Neuronal stem cell (in vitro differentiated cells): ENCODE data around the gene ANGPT4.

ENCODE experiments used
- DNase-seq: peaks from one replicate; pipeline ENCODE4 v3.0.0-alpha.2; 2013; ENCODE audit warnings: low spot score
- H2AFZ ChIP-seq: one replicate; pipeline ENCODE4 v1.6.1; 2013; ENCODE audit warnings: mild to moderate bottlenecking, low read length, inconsistent platforms
- H2AK5ac ChIP-seq: 2 replicates; pipeline ENCODE4 v1.6.1; 2013; ENCODE audit warnings: low read depth, mild to moderate bottlenecking, inconsistent platforms, low read length, moderate library complexity, mixed read lengths
- H2BK120ac ChIP-seq: 2 replicates; pipeline ENCODE4 v1.6.1; 2013; ENCODE audit warnings: low read depth, mild to moderate bottlenecking, inconsistent platforms, low read length, moderate library complexity, mixed read lengths
- H2BK12ac ChIP-seq: one replicate; pipeline ENCODE4 v1.6.1; 2013; ENCODE audit warnings: low read length, inconsistent platforms
- H2BK15ac ChIP-seq: 2 replicates; pipeline ENCODE4 v1.6.1; 2013; ENCODE audit warnings: mild to moderate bottlenecking, low read length, inconsistent platforms, mixed read lengths
- H2BK5ac ChIP-seq: one replicate; pipeline ENCODE4 v1.6.1; 2013; ENCODE audit warnings: inconsistent platforms, mild to moderate bottlenecking, low read length, moderate library complexity
- H3K14ac ChIP-seq: one replicate; pipeline ENCODE4 v1.6.1; 2013; ENCODE audit warnings: low read length, inconsistent platforms
- H3K18ac ChIP-seq: 2 replicates; pipeline ENCODE4 v1.6.1; 2013; ENCODE audit warnings: low read length, inconsistent platforms
- H3K23ac ChIP-seq: 2 replicates; pipeline ENCODE4 v1.6.1; 2013; ENCODE audit warnings: low read depth, mild to moderate bottlenecking, mixed read lengths, low read length, inconsistent platforms; ENCODE audit not compliant: poor library complexity
- H3K27ac ChIP-seq: replicated peaks from 3 replicates; pipeline ENCODE4 v1.5.1; 2013; ENCODE audit warnings: low read length, inconsistent platforms
- H3K27me3 ChIP-seq, 3 experiments: 2 replicates each; pipeline ENCODE4 v1.6.1; 2013; ENCODE audit warnings: low read length in 3 of 3, mild to moderate bottlenecking in 2 of 3, inconsistent platforms in 1 of 3, low read depth in 1 of 3, mixed read lengths in 1 of 3, moderate library complexity in 1 of 3; ENCODE audit not compliant: control insufficient read depth in 3 of 3, insufficient read depth in 3 of 3
- H3K36me3 ChIP-seq, 2 donors: replicated peaks in 1 of 2; 2 replicates each; pipeline ENCODE4 v1.6.1; 2013; ENCODE audit warnings: low read length in 2 of 2; ENCODE audit not compliant: control insufficient read depth in 2 of 2, insufficient read depth in 2 of 2
- H3K4ac ChIP-seq: 2 replicates; pipeline ENCODE4 v1.6.1; 2013; ENCODE audit warnings: inconsistent platforms, mild to moderate bottlenecking, low read length, moderate library complexity
- H3K4me1 ChIP-seq, 2 donors: 1 replicate in 1 of 2; 2 replicates in 1 of 2; pipeline ENCODE4 v1.6.1; 2013; ENCODE audit warnings: low read length in 2 of 2, low read depth in 1 of 2; ENCODE audit not compliant: control insufficient read depth in 2 of 2, insufficient read depth in 1 of 2
- H3K4me2 ChIP-seq: one replicate; pipeline ENCODE4 v1.6.1; 2013; ENCODE audit warnings: mild to moderate bottlenecking, low read length, inconsistent platforms; ENCODE audit not compliant: insufficient read depth, poor library complexity, severe bottlenecking
- H3K4me3 ChIP-seq, 2 donors: 2 replicates each; pipeline ENCODE4 v1.5.1; 2013; ENCODE audit warnings: low read length in 2 of 2, mild to moderate bottlenecking in 2 of 2, inconsistent platforms in 1 of 2, moderate library complexity in 1 of 2
- H3K79me1 ChIP-seq: one replicate; pipeline ENCODE4 v1.6.1; 2013; ENCODE audit warnings: low read depth, mild to moderate bottlenecking, inconsistent platforms, low read length, moderate library complexity
- H3K9ac ChIP-seq: one replicate; pipeline ENCODE4 v1.6.1; 2013; ENCODE audit warnings: mild to moderate bottlenecking, low read depth, low read length, inconsistent platforms; ENCODE audit not compliant: poor library complexity
- H3K9me3 ChIP-seq, 2 donors: replicated peaks in 1 of 2; 2 replicates each; pipeline versions ENCODE3 to v1.6.1; 2013; ENCODE audit warnings: low read length in 2 of 2, mild to moderate bottlenecking in 2 of 2, inconsistent platforms in 1 of 2, low read depth in 1 of 2, mixed read lengths in 1 of 2, moderate library complexity in 1 of 2; ENCODE audit not compliant: control insufficient read depth in 2 of 2, insufficient read depth in 1 of 2
- H4K8ac ChIP-seq: one replicate; pipeline ENCODE4 v1.6.1; 2013; ENCODE audit warnings: low read depth, mild to moderate bottlenecking, inconsistent platforms, low read length, moderate library complexity
- H4K91ac ChIP-seq: one replicate; pipeline ENCODE4 v1.6.1; 2013; ENCODE audit warnings: low read length, low read depth, mild to moderate bottlenecking, inconsistent platforms; ENCODE audit not compliant: poor library complexity
- WGBS, 2 donors: extraction: QIAGEN DNeasy Blood & Tissue Kit; methylation state at CpG; one replicate each; pipeline ENCODE4 v1.1.7; 2013; ENCODE audit warnings: missing lambda C conversion rate in 2 of 2, mixed read lengths in 1 of 2; ENCODE audit not compliant: insufficient read length in 2 of 2, insufficient replicate concordance in 1 of 2; ENCODE audit errors: extremely low coverage in 2 of 2; 5-methylcytosine and 5-hydroxymethylcytosine counted together

Gene ANGPT4

DNA sequence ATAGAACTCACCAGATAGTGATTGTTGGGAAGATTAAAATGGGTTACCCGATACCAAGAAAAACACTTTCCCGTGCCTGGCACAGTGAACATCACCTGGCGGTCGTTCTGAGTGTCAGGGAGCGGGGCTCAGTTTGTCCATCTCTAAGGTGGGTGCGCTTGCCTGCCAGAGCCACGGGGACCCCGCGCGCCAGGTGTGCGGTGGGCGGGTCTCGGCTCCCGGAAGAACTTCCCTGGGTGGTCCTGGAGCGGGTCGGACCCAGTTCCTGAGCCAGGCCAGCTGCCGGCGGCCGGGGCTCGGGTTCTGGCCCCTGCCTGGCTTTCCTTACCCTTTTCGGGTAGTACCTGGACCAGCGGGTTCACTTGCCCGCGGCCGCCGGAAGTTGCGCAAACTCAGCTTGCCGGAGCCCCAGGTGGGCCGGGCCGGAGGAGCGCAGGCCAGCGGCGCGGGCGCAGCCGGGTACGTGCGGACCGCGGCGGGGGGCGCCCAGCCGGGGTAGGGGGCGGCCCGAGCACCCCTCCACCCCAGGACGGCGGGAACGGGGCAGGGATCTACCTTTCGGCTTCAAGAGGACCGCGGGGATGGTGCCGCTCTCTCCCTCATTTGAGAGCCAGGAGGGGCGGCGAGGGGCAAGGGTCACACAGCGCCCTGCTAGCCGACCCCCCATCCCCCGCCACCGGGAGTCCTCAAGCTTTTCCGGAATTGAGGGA is 75.1 kb downstream of the ANGPT4 start:
- H3K4ac ChIP-seq, result no peak overlapping the region
- peak overlapping the region; percentile 88 for H3K4me2 ChIP-seq
- peak overlapping the region; percentile 78 for H3K9ac ChIP-seq
- H3K27me3 ChIP-seq, result peaks cover 7 to 56% (median 16%) of the 10 kb centered on the region in 3 experiments
- no peak overlapping the region for H2BK15ac ChIP-seq
- peaks cover 0 to 2% of the 10 kb centered on the region in 2 donors for H3K9me3 ChIP-seq
- no peak overlapping the region for H4K8ac ChIP-seq
- peaks cover 0 to 2% of the 10 kb centered on the region in 2 donors for H3K36me3 ChIP-seq
- peaks cover 7 to 14% of the 10 kb centered on the region in 2 donors for H3K4me1 ChIP-seq
- no peak overlapping the region for H4K91ac ChIP-seq
- no peak for DNase-seq
- H3K18ac ChIP-seq, result peak overlapping the region; percentile 88
- no peak overlapping the region for H2BK12ac ChIP-seq
- no peak overlapping the region for H3K27ac ChIP-seq
- H3K23ac ChIP-seq, result no peak overlapping the region
- no peak overlapping the region for H2AK5ac ChIP-seq
- H3K79me1 ChIP-seq, result no peaks in the 10 kb centered on the region
- WGBS, 2 donors, result no CpG with 5 or more reads among the region's 59 CpGs
- H2BK120ac ChIP-seq, result no peak overlapping the region
- H2AFZ ChIP-seq, result no peak overlapping the region
- H2BK5ac ChIP-seq, result no peak overlapping the region
- H3K4me3 ChIP-seq, result peak overlapping the region in 1 of 2 donors; percentile 78
- H3K14ac ChIP-seq, result no peak overlapping the region

DNA sequence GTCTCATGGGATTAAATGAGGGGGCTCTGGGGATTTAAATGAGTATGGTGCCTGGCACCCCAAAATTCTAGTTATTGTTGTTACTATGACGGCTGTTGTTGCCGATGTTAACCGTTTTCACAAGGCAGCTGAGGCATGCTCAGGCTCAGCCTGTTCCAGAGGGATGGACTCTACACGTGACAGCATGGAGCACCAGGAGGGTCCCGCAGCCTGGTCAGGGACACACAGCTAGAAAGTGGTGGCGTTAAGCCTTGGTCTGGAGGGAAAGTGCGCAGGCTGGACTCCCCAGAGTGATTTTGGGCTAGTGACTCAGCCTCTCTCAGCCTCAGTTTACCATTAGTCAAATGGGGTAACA is 75.7 kb downstream of the ANGPT4 start:
- H4K8ac ChIP-seq, result peak overlapping the region; percentile 92
- H4K91ac ChIP-seq, result no peak overlapping the region
- no peak overlapping the region for H3K4me3 ChIP-seq
- H3K9me3 ChIP-seq, result peaks cover 0 to 2% of the 10 kb centered on the region in 2 donors
- H3K27ac ChIP-seq, result no peak overlapping the region
- no peak overlapping the region for H3K4me2 ChIP-seq
- H3K14ac ChIP-seq, result no peak overlapping the region
- WGBS, 2 donors, result no CpG with 5 or more reads among the region's 7 CpGs
- H2AFZ ChIP-seq, result no peak overlapping the region
- H2BK15ac ChIP-seq, result no peak overlapping the region
- H3K18ac ChIP-seq, result no peak overlapping the region
- peaks cover 2% of the 10 kb centered on the region for H3K79me1 ChIP-seq
- H3K9ac ChIP-seq, result no peak overlapping the region
- H3K36me3 ChIP-seq, result peaks cover 0 to 2% of the 10 kb centered on the region in 2 donors
- no peak overlapping the region for H2BK5ac ChIP-seq
- no peak overlapping the region for H2AK5ac ChIP-seq
- no peak overlapping the region for H3K4ac ChIP-seq
- no peak overlapping the region for H3K23ac ChIP-seq
- no peak overlapping the region for H2BK12ac ChIP-seq
- H3K27me3 ChIP-seq, result peaks cover 7 to 51% (median 16%) of the 10 kb centered on the region in 3 experiments
- DNase-seq, result no peak
- H2BK120ac ChIP-seq, result no peak overlapping the region
- H3K4me1 ChIP-seq, result peaks cover 7 to 12% of the 10 kb centered on the region in 2 donors

DNA sequence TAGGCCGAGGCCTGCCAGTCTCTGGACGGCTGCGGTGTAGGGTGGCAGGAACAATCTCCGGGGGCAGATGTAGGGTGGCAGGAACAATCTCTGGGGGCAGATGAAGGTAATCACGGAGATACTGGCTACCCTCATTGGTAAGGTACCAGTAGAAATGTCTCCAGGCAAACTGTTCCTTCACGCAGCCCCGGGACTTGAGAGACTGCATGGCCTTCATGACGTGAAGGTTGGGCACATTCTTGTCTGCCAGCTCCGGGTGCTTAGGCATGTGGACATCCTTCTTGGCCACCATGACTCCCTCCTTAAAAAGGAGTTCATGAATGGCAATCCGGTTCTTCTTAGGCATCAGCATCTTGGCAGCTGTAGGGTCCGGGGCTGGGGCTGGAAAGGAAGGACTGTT is 76.5 kb downstream of the ANGPT4 start:
- H3K79me1 ChIP-seq, result peaks cover 4% of the 10 kb centered on the region
- H2BK15ac ChIP-seq, result no peak overlapping the region
- H2BK12ac ChIP-seq, result no peak overlapping the region
- H3K36me3 ChIP-seq, result peaks cover 0 to 2% of the 10 kb centered on the region in 2 donors
- H3K9me3 ChIP-seq, result peaks cover 0 to 2% of the 10 kb centered on the region in 2 donors
- H3K18ac ChIP-seq, result no peak overlapping the region
- no peak overlapping the region for H3K4me2 ChIP-seq
- H2BK120ac ChIP-seq, result no peak overlapping the region
- H3K27me3 ChIP-seq, result peaks cover 7 to 43% (median 16%) of the 10 kb centered on the region in 3 experiments
- H2AFZ ChIP-seq, result no peak overlapping the region
- H3K9ac ChIP-seq, result no peak overlapping the region
- H3K27ac ChIP-seq, result no peak overlapping the region
- H3K14ac ChIP-seq, result no peak overlapping the region
- no peak overlapping the region for H4K8ac ChIP-seq
- DNase-seq, result no peak
- H3K23ac ChIP-seq, result no peak overlapping the region
- no CpG with 5 or more reads among the region's 11 CpGs for WGBS, 2 donors
- no peak overlapping the region for H4K91ac ChIP-seq
- H3K4me3 ChIP-seq, result no peak overlapping the region
- H3K4ac ChIP-seq, result no peak overlapping the region
- H2AK5ac ChIP-seq, result no peak overlapping the region
- peaks cover 3 to 10% of the 10 kb centered on the region in 2 donors for H3K4me1 ChIP-seq
- no peak overlapping the region for H2BK5ac ChIP-seq

GRCh38 chr20:839015-839414 is 77.1 kb downstream of the ANGPT4 start:
- Histone ChIP-seq H2BK15ac (no peak overlapping the region), H3K18ac (no peak overlapping the region), H3K9ac (no peak overlapping the region), H2BK12ac (no peak overlapping the region), H3K23ac (no peak overlapping the region), H4K8ac (no peak overlapping the region), H3K36me3 (peaks cover 0 to 2% of the 10 kb centered on the region in 2 donors), H3K4me3 (no peak overlapping the region), H2BK5ac (no peak overlapping the region), H3K79me1 (peaks cover 4% of the 10 kb centered on the region), H3K14ac (no peak overlapping the region), H2BK120ac (no peak overlapping the region), H4K91ac (no peak overlapping the region), H3K4ac (no peak overlapping the region), H3K9me3 (peaks cover 0 to 2% of the 10 kb centered on the region in 2 donors), H3K4me1 (peaks cover 0 to 8% of the 10 kb centered on the region in 2 donors), H2AFZ (no peak overlapping the region), H3K27ac (no peak overlapping the region), H2AK5ac (no peak overlapping the region), H3K27me3 (peaks cover 7 to 42% (median 16%) of the 10 kb centered on the region in 3 experiments), H3K4me2 (no peak overlapping the region)
- no peak for DNase-seq
- WGBS, 2 donors, result no CpG with 5 or more reads among the region's 5 CpGs
